Left lung (tissue), 14 donors: ENCODE measurements around the gene APOD. TPM values are rescaled to one million over a fixed set of nuclear protein-coding genes. Genes with fewer than 3 reads are reported as not detected.
"Not testable (repeated sequence)": the region's sequence is repeated elsewhere in the genome, so short reads cannot be mapped to it uniquely, and the experiment has no call there.

Experiments used
- ATAC-seq: fragments of 200-7000 bp; cut with Tn5 transposase; one replicate; pipeline ENCODE4 v1.9.1; 2020; ENCODE audit warnings: moderate library complexity
- DNase-seq, 4 donors: peaks; one replicate each; pipeline ENCODE4 v3.0.0-alpha.2; 2013 to 2020
- H3K27ac ChIP-seq, 2 donors: fragments of 200-600 bp; sonication (generic) in 1 of 2; one replicate each; pipeline versions ENCODE4 v1.5.0 to v1.8.0; 2020 to 2021
- H3K27me3 ChIP-seq, 2 donors: fragments of 200-600 bp; sonication (generic) in 1 of 2; one replicate each; pipeline versions ENCODE4 v1.5.0 to v1.8.0; 2020 to 2021
- H3K36me3 ChIP-seq, 2 donors: fragments of 200-600 bp; sonication (generic) in 1 of 2; one replicate each; pipeline versions ENCODE4 v1.5.0 to v1.8.0; 2020 to 2021
- H3K4me1 ChIP-seq, 2 donors: fragments of 200-600 bp; one replicate each; pipeline ENCODE4 v1.8.0; 2021
- H3K4me3 ChIP-seq, 2 donors: fragments of 200-600 bp; sonication (generic) in 1 of 2; one replicate each; pipeline versions ENCODE4 v1.5.0 to v1.8.0; 2020 to 2021; ENCODE audit warnings: mild to moderate bottlenecking in 1 of 2
- H3K9me3 ChIP-seq, 2 donors: fragments of 200-600 bp; sonication (generic) in 1 of 2; one replicate each; pipeline versions ENCODE4 v1.5.0 to v1.8.0; 2020 to 2021
- CTCF ChIP-seq, 2 donors: fragments of 200-600 bp; sonication (generic) in 1 of 2; IDR thresholded peaks; one replicate each; pipeline versions ENCODE4 v1.5.0 to v1.8.0; 2021; ENCODE audit warnings: antibody characterized with exemption in 2 of 2
- intact Hi-C, 2 donors: fragments of 100-400 bp; cut with DNase I; formaldehyde crosslinking; loops; one replicate each; pipeline versions ENCODE4 v1.11.2 to v1.14.2; 2022
- long read RNA-seq, 12 donors: library from polyadenylated mRNA in 2 of 12; unstranded in 2 of 12; transcript quantifications; one replicate each; pipeline ENCODE4 v2.0.0 and lab custom pipeline, GENCODE V29; 2019 to 2026
- polyA plus RNA-seq, 6 donors: library from polyadenylated mRNA; unstranded; fragments of 120-200 nt; gene quantifications; one replicate each; pipeline ENCODE4 v1.2.1, GENCODE V29; 2013; ENCODE audit not compliant: insufficient read length in 6 of 6
- total RNA-seq, 2 donors: library from RNA; stranded (reverse); fragmentation: NEBNext Ultra II Directional; extraction: Animal tissue kit (Norgen Biotek cat#: 25700); gene quantifications; one replicate each; pipeline ENCODE4 v1.2.1, GENCODE V29; 2021
- donor health status: DM: no; HTN: yes; CAD: no.
- donor health status: DM: no; HTN: no; CAD: no.

APOD gene
- total RNA-seq (10 to 100 TPM; 10.6 to 25.5 TPM), polyA plus RNA-seq (1 to 10 TPM; 3.5 to 6.2 (median 4.4) TPM)
- long read RNA-seq, donor 1, partial matches to known transcripts = 22 of 24 reads
- long read RNA-seq, donor 1, other reads (novel, unspliced or antisense) = 0 of 24 reads
- long read RNA-seq, donor 2, partial matches to known transcripts = 34 of 35 reads
- long read RNA-seq, donor 2, other reads (novel, unspliced or antisense) = 0 of 35 reads
- long read RNA-seq, donor 3 = 0 reads
- long read RNA-seq, donor 4, transcript APOD-201 (5 exons, 1,130 nt) = major isoform, 18 of 20 reads
- long read RNA-seq, donor 4, partial matches to known transcripts = 2 of 20 reads
- long read RNA-seq, donor 4, other reads (novel, unspliced or antisense) = 0 of 20 reads
- long read RNA-seq, donor 5, partial matches to known transcripts = 0 of 1 reads
- long read RNA-seq, donor 5, other reads (novel, unspliced or antisense) = 0 of 1 reads
- long read RNA-seq, donor 6, partial matches to known transcripts = 27 of 28 reads
- long read RNA-seq, donor 6, other reads (novel, unspliced or antisense) = 0 of 28 reads
- long read RNA-seq, donor 7 = 0 reads
- long read RNA-seq, donor 8, partial matches to known transcripts = 0 of 1 reads
- long read RNA-seq, donor 8, other reads (novel, unspliced or antisense) = 0 of 1 reads
- long read RNA-seq, donor 9 = 0 reads
- long read RNA-seq, donor 10, transcript APOD-201 (5 exons, 1,130 nt) = major isoform, 45 of 46 reads
- long read RNA-seq, donor 10, partial matches to known transcripts = 1 of 46 reads
- long read RNA-seq, donor 10, other reads (novel, unspliced or antisense) = 0 of 46 reads
- long read RNA-seq, donor 11, transcript APOD-201 (5 exons, 1,130 nt) = major isoform, 140 of 198 reads
- long read RNA-seq, donor 11, partial matches to known transcripts = 42 of 198 reads
- long read RNA-seq, donor 11, other reads (novel, unspliced or antisense) = 15 of 198 reads
- long read RNA-seq, donor 12, partial matches to known transcripts = 0 of 2 reads
- long read RNA-seq, donor 12, other reads (novel, unspliced or antisense) = 0 of 2 reads

- Histone ChIP-seq H3K27me3 (peaks cover 0 to 14% of the 10 kb centered on the region in 2 donors), H3K4me3 (no peak within 1 kb of the TSS), H3K27ac (no peak within 1 kb of the TSS), H3K4me1 (peaks cover 0 to 6% of the 10 kb centered on the region in 2 donors), H3K9me3 (peaks cover 0 to 1% of the 10 kb centered on the region in 2 donors), H3K36me3 (no peaks in the 10 kb centered on the region)
- TF ChIP-seq CTCF (IDR thresholded peaks at IDR 0.05) = no peak
- DNase-seq = peak in 2 of 4 donors; percentile 13 to 48
- ATAC-seq = peak; percentile 70
- intact Hi-C loops = no loop called here
Measured at GRCh38 chr3:195583831-195584542, at the start of gene APOD. Gene APOD (minus strand): TSS chr3:195583940. CDS start chr3:195579461, 4,479 bp downstream.

GRCh38 chr3:195633351-195633750 is 49.6 kb upstream of the APOD start:
- intact Hi-C loops, H3K9me3 ChIP-seq, ATAC-seq, H3K4me1 ChIP-seq, DNase-seq, H3K27me3 ChIP-seq, H3K27ac ChIP-seq, H3K4me3 ChIP-seq, H3K36me3 ChIP-seq: not testable (repeated sequence)

- H3K27me3 ChIP-seq, H3K36me3 ChIP-seq, H3K4me1 ChIP-seq, ATAC-seq, intact Hi-C loops, DNase-seq, H3K27ac ChIP-seq, H3K9me3 ChIP-seq, H3K4me3 ChIP-seq: not testable (repeated sequence)
Measured at GRCh38 chr3:195632501-195633185, 48.9 kb upstream of the APOD start.

- H3K27me3 ChIP-seq, H3K4me3 ChIP-seq, H3K4me1 ChIP-seq, H3K27ac ChIP-seq, ATAC-seq, H3K9me3 ChIP-seq, intact Hi-C loops, H3K36me3 ChIP-seq: not testable (repeated sequence)
- DNase-seq = peak in 1 of 4 donors; percentile 72
Measured at GRCh38 chr3:195632046-195632445, 48.3 kb upstream of the APOD start.

GRCh38 chr3:195630938-195631495 is 47.3 kb upstream of the APOD start:
- H3K27me3 ChIP-seq, H3K4me3 ChIP-seq, H3K36me3 ChIP-seq, H3K4me1 ChIP-seq, intact Hi-C loops, ATAC-seq, H3K27ac ChIP-seq, H3K9me3 ChIP-seq, DNase-seq: not testable (repeated sequence)

GRCh38 chr3:195630086-195630917 is 46.6 kb upstream of the APOD start:
- ATAC-seq, H3K4me1 ChIP-seq, H3K9me3 ChIP-seq, H3K27me3 ChIP-seq, intact Hi-C loops, H3K4me3 ChIP-seq, H3K36me3 ChIP-seq, H3K27ac ChIP-seq: not testable (repeated sequence)
- DNase-seq = peak in 1 of 4 donors; percentile 69

GRCh38 chr3:195629682-195630081 is 45.9 kb upstream of the APOD start:
- H3K4me1 ChIP-seq, H3K27me3 ChIP-seq, H3K4me3 ChIP-seq, ATAC-seq, H3K27ac ChIP-seq, intact Hi-C loops, H3K36me3 ChIP-seq, H3K9me3 ChIP-seq: not testable (repeated sequence)
- DNase-seq = peak in 1 of 4 donors; percentile 58

- H3K27ac ChIP-seq, H3K9me3 ChIP-seq, intact Hi-C loops, H3K27me3 ChIP-seq, H3K4me3 ChIP-seq, H3K36me3 ChIP-seq, ATAC-seq, H3K4me1 ChIP-seq: not testable (repeated sequence)
- DNase-seq = peak in 1 of 4 donors; percentile 82
Measured at GRCh38 chr3:195628386-195628920, 44.7 kb upstream of the APOD start.

GRCh38 chr3:195627515-195628385 is 44.0 kb upstream of the APOD start:
- H3K4me3 ChIP-seq, H3K9me3 ChIP-seq, H3K27me3 ChIP-seq, H3K4me1 ChIP-seq, intact Hi-C loops, H3K27ac ChIP-seq, H3K36me3 ChIP-seq, ATAC-seq: not testable (repeated sequence)
- peak in 1 of 4 donors; percentile 84 for DNase-seq
